ENCODE data around the gene CDC34. TPM values are rescaled to one million over a fixed set of nuclear protein-coding genes. Genes with fewer than 3 reads are reported as not detected.

The CDC34 gene
- total RNA-seq, 2 donors from 2014 or later: 40.2 to 86.2 TPM

DNA sequence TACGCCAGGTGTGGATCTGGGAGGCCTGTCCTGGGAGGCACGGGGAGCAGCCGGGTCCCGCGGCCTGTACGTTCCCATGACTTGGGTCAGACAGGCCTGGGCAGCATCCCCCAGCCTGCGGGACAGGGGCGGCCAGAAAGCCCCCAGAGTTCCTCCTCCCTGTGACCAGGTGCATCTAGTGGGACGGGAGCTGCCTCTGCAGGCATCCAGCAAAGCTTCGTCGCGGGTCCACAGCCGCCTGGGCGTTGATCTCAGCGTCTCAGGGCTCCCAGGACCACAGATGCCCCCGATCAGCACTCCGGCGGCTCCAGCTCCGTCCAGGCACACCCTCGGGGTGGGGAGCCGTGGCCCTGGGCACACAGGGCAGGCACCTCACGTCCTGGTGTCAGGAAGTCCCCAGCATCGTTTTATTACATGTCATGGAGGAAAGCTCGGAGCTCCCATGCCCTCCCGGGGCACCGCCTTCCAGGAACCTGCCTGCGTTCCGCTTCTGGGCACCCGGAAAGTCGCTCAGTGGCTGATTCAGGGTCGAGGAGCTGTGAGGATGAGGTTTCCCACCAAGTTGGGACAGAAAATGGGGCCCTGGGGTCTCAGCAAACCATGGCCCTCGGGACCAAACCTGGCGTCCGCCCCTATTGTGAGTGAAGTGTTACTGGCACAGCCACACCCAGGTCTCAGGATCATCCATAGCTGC is 10.8 kb downstream of the CDC34 start:
- Histone ChIP-seq H3K36me3 (peaks cover 39% of the 10 kb centered on the region), H3K4me3 (no peak overlapping the region), H3K4me1 (ENCODE audit: control insufficient read depth in 1 of 2, low read depth in 2 of 2) (no peaks in the 10 kb centered on the region), H3K27ac (no peak overlapping the region), H3K9me3 (no peaks in the 10 kb centered on the region), H3K27me3 (replicated peaks; ENCODE audit: insufficient read depth) (no peaks in the 10 kb centered on the region)
- ATAC-seq (ENCODE audit: insufficient number of reproducible peaks, low FRiP score, low read depth) (no peak), DNase-seq (ENCODE audit: low spot score) (no peak)
- TF ChIP-seq, protein P1, sequence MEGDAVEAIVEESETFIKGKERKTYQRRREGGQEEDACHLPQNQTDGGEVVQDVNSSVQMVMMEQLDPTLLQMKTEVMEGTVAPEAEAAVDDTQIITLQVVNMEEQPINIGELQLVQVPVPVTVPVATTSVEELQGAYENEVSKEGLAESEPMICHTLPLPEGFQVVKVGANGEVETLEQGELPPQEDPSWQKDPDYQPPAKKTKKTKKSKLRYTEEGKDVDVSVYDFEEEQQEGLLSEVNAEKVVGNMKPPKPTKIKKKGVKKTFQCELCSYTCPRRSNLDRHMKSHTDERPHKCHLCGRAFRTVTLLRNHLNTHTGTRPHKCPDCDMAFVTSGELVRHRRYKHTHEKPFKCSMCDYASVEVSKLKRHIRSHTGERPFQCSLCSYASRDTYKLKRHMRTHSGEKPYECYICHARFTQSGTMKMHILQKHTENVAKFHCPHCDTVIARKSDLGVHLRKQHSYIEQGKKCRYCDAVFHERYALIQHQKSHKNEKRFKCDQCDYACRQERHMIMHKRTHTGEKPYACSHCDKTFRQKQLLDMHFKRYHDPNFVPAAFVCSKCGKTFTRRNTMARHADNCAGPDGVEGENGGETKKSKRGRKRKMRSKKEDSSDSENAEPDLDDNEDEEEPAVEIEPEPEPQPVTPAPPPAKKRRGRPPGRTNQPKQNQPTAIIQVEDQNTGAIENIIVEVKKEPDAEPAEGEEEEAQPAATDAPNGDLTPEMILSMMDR (IDR thresholded peaks at IDR 0.05): no peak

DNA sequence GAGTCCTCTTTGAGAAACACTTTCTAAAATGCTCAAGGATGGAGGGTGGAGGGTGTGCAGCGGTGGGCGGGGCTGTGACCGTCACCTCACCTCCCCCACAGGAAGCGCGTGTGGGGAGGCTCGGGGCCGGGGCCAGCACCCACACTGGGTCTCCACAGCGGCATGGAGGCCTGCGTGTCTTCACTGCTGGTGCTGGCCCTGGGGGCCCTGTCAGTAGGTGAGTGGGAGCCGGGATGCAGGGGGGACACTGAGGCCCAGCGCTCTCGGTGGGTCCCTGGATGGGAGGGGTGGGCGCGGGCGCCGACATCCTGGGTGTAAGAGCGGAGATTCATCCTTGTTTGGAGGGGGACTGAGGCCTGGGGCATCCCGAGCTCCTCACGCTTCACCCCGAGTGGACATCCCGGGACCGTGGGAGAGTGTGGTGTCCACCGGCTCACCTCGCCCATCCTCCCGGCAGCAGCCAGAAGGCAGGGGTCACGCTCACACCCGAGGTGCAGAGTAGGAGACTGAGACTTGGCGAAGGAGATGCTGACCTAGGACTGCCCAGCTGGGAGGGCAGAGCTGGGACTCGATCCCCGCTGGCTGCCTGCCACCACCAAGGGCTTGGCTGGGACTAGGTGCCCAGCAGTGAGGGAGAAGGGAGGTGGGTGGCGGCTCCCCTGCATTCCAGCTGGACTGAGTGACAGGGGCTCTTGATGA is 12.5 kb downstream of the CDC34 start, which contains the start of gene GZMM:
TSS of gene GZMM (plus strand) at position 144 of the 699 bp plus-strand sequence. CDS start at position 163, 19 bp downstream.
- Histone ChIP-seq H3K4me1 (ENCODE audit: control insufficient read depth in 1 of 2, low read depth in 2 of 2) (no peaks in the 10 kb centered on the region), H3K9me3 (no peaks in the 10 kb centered on the region), H3K4me3 (no peak within 1 kb of the TSS), H3K27ac (no peak within 1 kb of the TSS), H3K27me3 (replicated peaks; ENCODE audit: insufficient read depth) (no peaks in the 10 kb centered on the region), H3K36me3 (peaks cover 26% of the 10 kb centered on the region)
- DNase-seq (ENCODE audit: low spot score): no peak
- no peak for ATAC-seq (ENCODE audit: insufficient number of reproducible peaks, low FRiP score, low read depth)
- TF ChIP-seq, protein P1 (IDR thresholded peaks at IDR 0.05): no peak

DNA sequence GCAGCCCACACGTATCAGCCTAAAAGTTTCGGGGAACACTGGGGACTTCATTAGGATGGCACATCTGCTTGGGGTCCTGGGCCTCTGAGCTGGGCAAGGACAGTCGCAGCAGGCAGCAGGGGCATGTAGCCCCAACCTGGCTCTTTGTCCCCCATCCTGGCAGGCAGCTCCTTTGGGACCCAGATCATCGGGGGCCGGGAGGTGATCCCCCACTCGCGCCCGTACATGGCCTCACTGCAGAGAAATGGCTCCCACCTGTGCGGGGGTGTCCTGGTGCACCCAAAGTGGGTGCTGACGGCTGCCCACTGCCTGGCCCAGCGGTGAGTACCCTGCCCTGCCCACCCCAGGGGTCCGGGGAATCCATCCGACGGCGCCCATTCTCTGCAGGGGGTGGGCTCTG is 15.6 kb downstream of the CDC34 start:
- DNase-seq (ENCODE audit: low spot score) (no peak), ATAC-seq (ENCODE audit: insufficient number of reproducible peaks, low FRiP score, low read depth) (no peak)
- TF ChIP-seq, protein P1 (IDR thresholded peaks at IDR 0.05): no peak
- Histone ChIP-seq H3K36me3 (peaks cover 8% of the 10 kb centered on the region), H3K9me3 (no peaks in the 10 kb centered on the region), H3K27ac (no peak overlapping the region), H3K27me3 (replicated peaks; ENCODE audit: insufficient read depth) (no peaks in the 10 kb centered on the region), H3K4me1 (ENCODE audit: control insufficient read depth in 1 of 2, low read depth in 2 of 2) (no peaks in the 10 kb centered on the region), H3K4me3 (no peak overlapping the region)

DNA sequence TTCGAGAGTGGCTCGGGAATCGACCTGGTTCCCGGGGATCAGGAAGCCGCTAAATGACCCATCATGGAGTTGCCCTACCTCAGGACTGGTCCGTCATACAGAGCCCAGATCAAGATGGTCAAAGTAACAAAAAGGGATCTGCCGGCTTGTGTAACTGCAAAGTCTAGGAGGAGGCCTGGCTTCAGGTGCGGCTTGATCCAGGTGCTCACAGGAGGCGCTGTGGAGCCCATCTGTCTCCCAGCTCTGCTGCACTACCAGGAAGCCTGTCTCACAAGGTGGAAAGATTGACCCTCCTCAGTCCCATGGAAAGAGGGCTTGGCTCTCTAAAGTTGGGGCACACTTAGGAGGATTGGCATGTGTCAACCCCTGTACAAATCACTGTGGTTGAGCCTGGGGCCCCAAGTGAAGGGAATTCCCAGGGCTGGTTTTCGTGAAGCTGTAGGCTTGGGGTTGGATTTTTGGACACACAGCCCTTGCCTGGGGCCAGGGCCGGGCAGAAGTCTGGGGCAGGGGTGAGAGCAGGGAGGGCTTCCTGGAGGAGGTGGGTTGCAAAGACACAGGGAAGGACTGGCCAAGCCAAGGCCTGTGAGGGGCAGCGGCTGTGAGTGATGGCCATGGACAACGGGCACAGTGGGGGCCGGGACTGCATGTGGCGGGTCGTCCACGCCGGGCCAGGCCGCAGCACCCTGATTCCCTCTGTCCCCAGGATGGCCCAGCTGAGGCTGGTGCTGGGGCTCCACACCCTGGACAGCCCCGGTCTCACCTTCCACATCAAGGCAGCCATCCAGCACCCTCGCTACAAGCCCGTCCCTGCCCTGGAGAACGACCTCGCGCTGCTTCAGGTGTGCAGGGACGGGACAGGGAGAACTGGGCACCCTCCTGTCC is 16.5 kb downstream of the CDC34 start:
- Histone ChIP-seq H3K9me3 (no peaks in the 10 kb centered on the region), H3K27ac (no peak overlapping the region), H3K27me3 (replicated peaks; ENCODE audit: insufficient read depth) (no peaks in the 10 kb centered on the region), H3K36me3 (no peaks in the 10 kb centered on the region), H3K4me1 (ENCODE audit: control insufficient read depth in 1 of 2, low read depth in 2 of 2) (no peaks in the 10 kb centered on the region), H3K4me3 (no peak overlapping the region)
- no peak for ATAC-seq (ENCODE audit: insufficient number of reproducible peaks, low FRiP score, low read depth)
- no peak for DNase-seq (ENCODE audit: low spot score)
- TF ChIP-seq, protein P1 (IDR thresholded peaks at IDR 0.05): no peak

Data from thoracic aorta (tissue), 2 donors.